ENCODE data around the gene CSNK1A1.
A peak's percentile ranks its signal among the peaks of the same experiment; 100 is the strongest.

- peak in 1 of 7 experiments; percentile 1 for TF ChIP-seq CTCF (IDR thresholded peaks at IDR 0.05)
- peak in 2 of 3 donors; percentile 57 to 74 for TF ChIP-seq POLR2AphosphoS5 (IDR thresholded peaks at IDR 0.05)
- TF ChIP-seq POLR2A (IDR thresholded peaks at IDR 0.05) = no peak
- TF ChIP-seq EP300 (IDR thresholded peaks at IDR 0.05) = no peak
Measured at GRCh38 chr5:149452665-149453617, 98.3 kb downstream of the CSNK1A1 start.
